ENCODE measurements around the gene VARS1.

Gene VARS1

DNA sequence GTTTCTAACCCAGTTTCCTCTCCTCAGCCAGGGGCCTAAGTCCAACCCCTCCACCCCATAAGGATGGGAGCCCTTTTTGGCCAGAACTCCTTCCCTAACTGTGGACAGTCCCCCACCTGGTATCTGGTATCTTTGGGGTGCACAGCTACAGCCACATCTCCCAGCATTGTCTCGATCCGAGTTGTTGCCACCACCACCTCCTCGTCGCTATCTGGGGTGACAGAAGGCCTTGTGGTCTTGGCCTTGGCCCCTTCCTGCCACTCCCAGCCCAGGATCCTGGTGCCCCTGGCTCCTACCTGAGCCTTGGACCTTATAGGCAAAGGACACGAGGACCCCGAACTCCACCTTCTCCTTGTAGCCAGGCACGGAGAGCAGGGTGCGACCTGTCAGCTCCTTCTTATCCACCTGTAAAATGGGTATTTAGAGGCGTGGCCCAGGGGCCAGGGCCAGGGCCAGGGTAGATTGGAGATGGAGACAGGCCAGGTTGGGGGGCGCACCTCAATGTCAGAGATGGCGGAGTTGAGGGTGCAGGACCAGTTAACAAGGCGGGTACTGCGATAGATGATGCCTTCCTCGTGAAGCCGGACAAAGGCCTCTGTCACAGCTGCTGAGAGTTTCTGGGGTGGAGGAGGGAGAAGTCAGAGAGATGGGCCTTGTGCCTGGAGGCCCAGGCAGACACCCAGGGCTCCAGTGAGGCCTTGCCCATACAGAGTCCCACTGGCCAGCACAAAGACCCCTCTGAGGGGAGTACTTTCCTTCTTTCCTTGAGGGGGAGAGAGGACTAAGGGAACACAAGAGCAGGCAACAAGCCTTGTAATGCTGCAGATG is 11.2 kb downstream of the VARS1 start:
- H3K9ac ChIP-seq (ENCODE audit: low read length), result no peak overlapping the region
- no peaks in the 10 kb centered on the region for H3K9me3 ChIP-seq (ENCODE audit: low read length)
- no peak overlapping the region for H3K4me3 ChIP-seq (ENCODE audit: low read depth in 1 of 2, low read length in 2 of 2)
- peaks cover 50% of the 10 kb centered on the region for H3K36me3 ChIP-seq (ENCODE audit: insufficient read depth, low read length)
- no peak overlapping the region for H3K27ac ChIP-seq (ENCODE audit: low read depth, low read length)
- H3K4me1 ChIP-seq (ENCODE audit: insufficient read depth, low read length), result no peaks in the 10 kb centered on the region
- H3K27me3 ChIP-seq (ENCODE audit: control insufficient read depth in 1 of 2, insufficient read depth in 2 of 2, low read length in 2 of 2), result no peaks in the 10 kb centered on the region

DNA sequence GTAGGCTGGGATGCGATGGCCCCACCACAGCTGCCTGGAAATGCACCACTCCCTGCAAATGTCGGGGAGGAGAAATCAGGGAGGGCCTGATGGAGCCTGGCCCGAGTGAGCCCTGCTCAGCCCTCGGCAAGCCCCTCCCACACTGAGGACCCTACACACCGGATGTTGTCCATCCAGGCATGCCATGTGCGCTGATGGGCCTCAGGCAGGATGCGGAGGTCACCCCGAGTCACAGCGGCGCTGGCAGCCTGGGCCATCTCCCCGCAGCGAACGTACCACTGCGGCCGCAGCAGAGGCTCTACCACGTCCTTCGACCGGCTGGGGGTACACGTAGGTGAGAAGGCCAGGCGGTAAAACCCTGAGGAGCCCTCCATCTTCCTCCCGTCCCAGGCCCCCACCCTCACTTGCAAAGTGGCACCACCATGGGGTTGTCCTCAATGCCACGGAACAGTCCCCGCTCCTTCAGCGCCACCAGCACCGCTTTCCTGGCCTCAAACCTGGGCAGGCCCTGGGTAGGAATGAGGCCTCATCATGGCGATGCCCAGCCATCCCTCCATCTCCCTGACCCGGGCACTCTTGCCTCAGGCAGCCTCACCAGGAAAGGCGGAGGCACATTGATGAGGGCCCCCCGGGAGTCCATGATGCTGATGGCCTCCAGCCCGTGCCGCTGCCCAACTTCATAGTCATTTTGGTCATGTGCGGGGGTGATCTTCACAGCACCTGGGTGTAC is 13.3 kb downstream of the VARS1 start:
- Histone ChIP-seq H3K4me1 (ENCODE audit: insufficient read depth, low read length) (peaks cover 2% of the 10 kb centered on the region), H3K9ac (ENCODE audit: low read length) (no peak overlapping the region), H3K27me3 (ENCODE audit: control insufficient read depth in 1 of 2, insufficient read depth in 2 of 2, low read length in 2 of 2) (no peaks in the 10 kb centered on the region), H3K4me3 (ENCODE audit: low read depth in 1 of 2, low read length in 2 of 2) (no peak overlapping the region), H3K9me3 (ENCODE audit: low read length) (no peaks in the 10 kb centered on the region), H3K27ac (ENCODE audit: low read depth, low read length) (no peak overlapping the region), H3K36me3 (ENCODE audit: insufficient read depth, low read length) (peaks cover 61% of the 10 kb centered on the region)

DNA sequence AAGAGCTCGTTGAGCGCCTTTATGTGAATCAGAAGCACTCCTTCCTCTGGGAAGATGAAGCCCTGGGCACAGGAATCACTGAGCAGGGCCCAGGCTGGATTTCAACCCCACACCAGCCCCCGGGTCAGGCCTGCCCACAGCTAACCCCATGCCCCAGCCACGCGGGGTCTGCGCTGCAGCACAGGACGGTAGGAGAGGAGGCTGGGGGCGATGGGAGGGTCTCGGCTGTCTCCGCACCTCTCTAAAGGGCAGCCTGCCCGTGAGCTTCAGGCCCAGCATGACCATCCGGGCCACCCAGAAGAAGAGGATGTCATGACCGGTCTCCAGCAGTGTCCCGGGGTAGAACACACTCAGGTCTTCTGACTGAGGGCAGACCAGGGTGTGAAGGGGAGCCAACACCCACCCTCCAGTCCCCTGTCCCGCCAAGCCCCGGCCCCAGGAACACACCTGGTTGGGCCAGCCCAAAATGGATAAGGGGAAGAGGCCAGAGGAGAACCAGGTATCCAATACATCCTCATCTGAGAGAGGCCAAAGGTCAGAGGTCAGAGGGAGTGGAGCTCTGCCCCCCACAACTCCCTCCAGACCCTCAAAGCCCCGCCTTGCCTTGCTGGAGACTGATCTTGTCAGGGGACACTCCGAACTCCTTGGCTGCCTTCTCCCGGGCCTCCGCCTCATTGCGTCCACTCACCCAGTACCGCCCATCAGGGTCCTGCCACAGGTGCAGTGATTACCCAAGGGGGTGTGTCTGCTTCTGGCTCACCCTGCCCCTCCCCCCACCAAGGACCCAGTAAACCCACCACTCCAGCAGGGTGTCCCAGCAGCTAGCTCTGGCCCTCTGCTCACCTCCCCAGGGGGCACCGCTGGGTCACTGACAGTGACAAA is 14.1 kb downstream of the VARS1 start:
- no peak overlapping the region for H3K27ac ChIP-seq (ENCODE audit: low read depth, low read length)
- H3K4me3 ChIP-seq (ENCODE audit: low read depth in 1 of 2, low read length in 2 of 2), result no peak overlapping the region
- no peaks in the 10 kb centered on the region for H3K9me3 ChIP-seq (ENCODE audit: low read length)
- peaks cover 7% of the 10 kb centered on the region for H3K4me1 ChIP-seq (ENCODE audit: insufficient read depth, low read length)
- no peaks in the 10 kb centered on the region for H3K27me3 ChIP-seq (ENCODE audit: control insufficient read depth in 1 of 2, insufficient read depth in 2 of 2, low read length in 2 of 2)
- peaks cover 61% of the 10 kb centered on the region for H3K36me3 ChIP-seq (ENCODE audit: insufficient read depth, low read length)
- no peak overlapping the region for H3K9ac ChIP-seq (ENCODE audit: low read length)

DNA sequence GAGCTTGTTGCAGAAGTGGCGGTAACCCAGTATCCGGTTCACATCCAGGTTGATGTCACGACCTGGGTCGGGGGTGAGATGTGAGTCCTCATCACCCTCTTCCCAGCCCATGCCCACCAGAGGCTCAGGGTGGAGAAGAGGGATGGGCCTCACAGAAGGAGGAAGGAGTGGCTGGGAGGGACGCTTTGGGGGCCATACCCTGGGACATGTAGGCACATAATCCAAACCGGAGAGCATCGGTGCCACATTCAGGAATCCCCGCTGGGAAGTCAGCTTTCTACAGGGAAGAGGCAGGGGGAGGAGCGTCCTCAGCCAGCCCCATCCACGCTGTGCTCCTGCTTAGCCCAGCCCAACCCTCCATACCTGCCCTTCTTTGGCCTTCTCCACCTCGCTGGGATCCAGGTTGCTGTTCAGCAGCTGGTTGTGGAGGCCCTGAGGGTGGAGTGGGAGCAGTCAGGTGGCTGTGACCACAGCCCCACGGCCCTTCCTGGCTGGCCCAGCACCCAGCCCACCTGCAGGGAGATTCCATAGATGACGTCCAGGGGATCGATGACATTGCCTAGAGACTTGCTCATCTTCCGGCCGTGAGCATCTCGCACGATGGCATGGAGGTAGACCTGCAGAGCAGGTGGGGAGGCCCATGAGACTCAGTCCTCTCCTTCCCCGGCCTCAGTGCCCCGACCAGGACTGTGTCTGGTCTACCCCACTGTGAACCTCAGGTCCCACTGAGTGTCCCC is 14.9 kb downstream of the VARS1 start:
- H3K9me3 ChIP-seq (ENCODE audit: low read length), result no peaks in the 10 kb centered on the region
- H3K27me3 ChIP-seq (ENCODE audit: control insufficient read depth in 1 of 2, insufficient read depth in 2 of 2, low read length in 2 of 2), result no peaks in the 10 kb centered on the region
- H3K4me3 ChIP-seq (ENCODE audit: low read depth in 1 of 2, low read length in 2 of 2), result no peak overlapping the region
- H3K36me3 ChIP-seq (ENCODE audit: insufficient read depth, low read length), result peaks cover 61% of the 10 kb centered on the region
- no peak overlapping the region for H3K9ac ChIP-seq (ENCODE audit: low read length)
- no peak overlapping the region for H3K27ac ChIP-seq (ENCODE audit: low read depth, low read length)
- H3K4me1 ChIP-seq (ENCODE audit: insufficient read depth, low read length), result peaks cover 7% of the 10 kb centered on the region

DNA sequence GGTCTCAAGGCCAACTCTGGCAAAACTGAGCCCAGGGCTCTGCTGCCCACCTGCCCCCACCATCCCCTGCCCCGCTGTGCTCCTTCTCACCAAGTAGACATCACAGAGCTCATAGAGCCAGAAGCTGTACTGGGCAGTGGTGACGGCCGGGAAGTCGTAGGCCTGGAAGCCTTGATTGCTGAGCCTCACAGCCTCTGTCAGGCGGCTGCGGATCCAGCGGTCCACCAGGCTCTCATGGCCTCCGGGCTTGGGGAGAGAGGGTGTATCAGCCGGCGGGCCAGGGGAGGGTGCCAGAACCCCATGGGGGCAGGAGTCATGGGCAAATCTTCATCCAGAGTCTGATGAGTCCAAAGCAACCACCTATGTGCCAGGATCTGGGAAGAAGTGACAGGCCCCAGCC is 15.6 kb downstream of the VARS1 start:
- Histone ChIP-seq H3K27ac (ENCODE audit: low read depth, low read length) (no peak overlapping the region), H3K4me1 (ENCODE audit: insufficient read depth, low read length) (peaks cover 7% of the 10 kb centered on the region), H3K4me3 (ENCODE audit: low read depth in 1 of 2, low read length in 2 of 2) (no peak overlapping the region), H3K9me3 (ENCODE audit: low read length) (no peaks in the 10 kb centered on the region), H3K27me3 (ENCODE audit: control insufficient read depth in 1 of 2, insufficient read depth in 2 of 2, low read length in 2 of 2) (no peaks in the 10 kb centered on the region), H3K9ac (ENCODE audit: low read length) (no peak overlapping the region), H3K36me3 (ENCODE audit: insufficient read depth, low read length) (peaks cover 54% of the 10 kb centered on the region)

DNA sequence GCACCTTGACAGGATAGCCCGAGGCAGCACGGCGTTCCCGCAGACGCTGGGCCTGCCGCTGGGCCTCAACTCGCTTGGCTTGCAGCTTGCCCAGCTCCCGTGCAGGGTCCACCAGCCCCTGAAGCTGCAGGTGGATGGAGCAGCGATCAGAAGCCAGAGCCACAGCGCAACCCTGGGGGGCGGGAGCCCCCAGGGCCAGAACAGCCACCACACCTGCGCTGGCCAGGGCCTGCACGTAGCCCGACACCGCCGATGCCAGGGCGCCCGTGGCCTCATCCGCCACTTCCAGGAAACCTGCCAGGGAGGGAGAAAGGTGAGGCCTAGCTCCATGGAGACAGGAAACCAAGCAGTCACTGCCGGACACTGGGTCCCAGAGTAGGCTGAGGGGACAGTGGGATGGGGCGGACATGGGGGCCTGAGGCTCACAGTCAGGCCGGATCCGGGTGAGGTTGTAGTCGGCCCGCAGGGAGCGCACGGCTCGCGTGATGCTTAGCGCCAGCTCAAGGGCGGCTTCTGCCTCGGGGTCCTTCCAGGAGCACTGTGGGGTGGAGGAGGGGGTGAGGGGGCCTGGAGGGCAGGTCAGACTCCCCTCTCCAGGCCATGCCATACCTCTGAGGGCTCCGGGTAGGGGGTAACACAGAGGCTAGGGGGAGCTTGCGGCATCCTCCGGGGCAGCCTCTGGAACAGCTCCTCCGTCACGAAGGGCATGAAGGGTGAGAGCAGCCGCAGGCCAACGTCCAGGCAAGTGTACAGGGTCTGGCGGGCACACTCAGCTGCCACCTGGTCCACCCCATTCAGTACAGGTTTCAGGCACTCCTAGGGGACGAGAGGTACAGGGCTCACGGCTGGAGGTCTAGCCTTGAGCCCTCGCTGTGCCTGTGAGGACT is 16.3 kb downstream of the VARS1 start:
- no peak overlapping the region for H3K9ac ChIP-seq (ENCODE audit: low read length)
- H3K4me1 ChIP-seq (ENCODE audit: insufficient read depth, low read length), result peaks cover 7% of the 10 kb centered on the region
- H3K9me3 ChIP-seq (ENCODE audit: low read length), result no peaks in the 10 kb centered on the region
- H3K27me3 ChIP-seq (ENCODE audit: control insufficient read depth in 1 of 2, insufficient read depth in 2 of 2, low read length in 2 of 2), result no peaks in the 10 kb centered on the region
- H3K27ac ChIP-seq (ENCODE audit: low read depth, low read length), result no peak overlapping the region
- no peak overlapping the region for H3K4me3 ChIP-seq (ENCODE audit: low read depth in 1 of 2, low read length in 2 of 2)
- H3K36me3 ChIP-seq (ENCODE audit: insufficient read depth, low read length), result peaks cover 48% of the 10 kb centered on the region

DNA sequence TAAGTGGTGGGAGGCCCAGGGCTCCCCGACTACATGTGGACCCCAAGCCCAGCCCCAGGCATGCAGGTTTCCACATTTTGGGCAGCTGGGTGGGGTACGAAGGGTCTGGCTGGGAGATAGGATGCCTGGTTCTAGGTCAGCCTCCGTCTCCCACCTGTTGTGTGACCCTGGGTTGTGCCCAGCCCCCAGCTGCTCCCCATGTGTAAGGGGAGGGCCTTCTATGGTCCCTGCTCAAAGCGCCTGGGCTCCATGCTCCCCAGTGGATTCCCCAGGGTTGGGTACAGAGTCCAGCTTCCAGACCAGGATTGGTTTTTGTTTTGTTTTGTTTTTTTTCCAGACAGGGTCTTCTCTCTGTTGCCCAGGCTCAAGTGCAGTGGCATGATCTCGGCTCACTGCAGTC is 17.4 kb downstream of the VARS1 start:
- H3K27ac ChIP-seq (ENCODE audit: low read depth, low read length), result no peak overlapping the region
- no peaks in the 10 kb centered on the region for H3K9me3 ChIP-seq (ENCODE audit: low read length)
- H3K4me1 ChIP-seq (ENCODE audit: insufficient read depth, low read length), result peaks cover 7% of the 10 kb centered on the region
- H3K27me3 ChIP-seq (ENCODE audit: control insufficient read depth in 1 of 2, insufficient read depth in 2 of 2, low read length in 2 of 2), result no peaks in the 10 kb centered on the region
- peaks cover 42% of the 10 kb centered on the region for H3K36me3 ChIP-seq (ENCODE audit: insufficient read depth, low read length)
- H3K4me3 ChIP-seq (ENCODE audit: low read depth in 1 of 2, low read length in 2 of 2), result no peak overlapping the region
- H3K9ac ChIP-seq (ENCODE audit: low read length), result no peak overlapping the region

DNA sequence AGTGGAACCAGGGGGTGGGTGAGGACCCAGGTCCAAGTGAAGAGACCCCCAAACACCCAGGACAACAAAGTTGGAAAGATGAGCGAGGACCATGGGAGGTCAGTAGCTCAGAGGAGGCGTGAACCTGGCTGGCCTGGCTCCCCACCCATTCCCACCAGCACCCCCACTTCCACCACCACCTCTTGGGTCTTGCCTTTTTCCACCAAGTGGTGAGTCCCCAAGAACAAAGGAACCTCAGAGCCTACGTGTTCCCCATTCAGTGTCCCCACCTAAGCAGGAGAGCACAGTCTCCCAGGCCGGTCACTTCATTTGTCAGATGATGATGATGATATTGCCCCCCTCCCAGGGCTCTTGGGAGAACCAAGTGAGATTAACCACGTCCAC is 17.9 kb downstream of the VARS1 start:
- Histone ChIP-seq H3K9me3 (ENCODE audit: low read length) (no peaks in the 10 kb centered on the region), H3K4me3 (ENCODE audit: low read depth in 1 of 2, low read length in 2 of 2) (no peak overlapping the region), H3K36me3 (ENCODE audit: insufficient read depth, low read length) (peaks cover 36% of the 10 kb centered on the region), H3K27me3 (ENCODE audit: control insufficient read depth in 1 of 2, insufficient read depth in 2 of 2, low read length in 2 of 2) (no peaks in the 10 kb centered on the region), H3K9ac (ENCODE audit: low read length) (no peak overlapping the region), H3K4me1 (ENCODE audit: insufficient read depth, low read length) (peaks cover 7% of the 10 kb centered on the region), H3K27ac (ENCODE audit: low read depth, low read length) (no peak overlapping the region)

DNA sequence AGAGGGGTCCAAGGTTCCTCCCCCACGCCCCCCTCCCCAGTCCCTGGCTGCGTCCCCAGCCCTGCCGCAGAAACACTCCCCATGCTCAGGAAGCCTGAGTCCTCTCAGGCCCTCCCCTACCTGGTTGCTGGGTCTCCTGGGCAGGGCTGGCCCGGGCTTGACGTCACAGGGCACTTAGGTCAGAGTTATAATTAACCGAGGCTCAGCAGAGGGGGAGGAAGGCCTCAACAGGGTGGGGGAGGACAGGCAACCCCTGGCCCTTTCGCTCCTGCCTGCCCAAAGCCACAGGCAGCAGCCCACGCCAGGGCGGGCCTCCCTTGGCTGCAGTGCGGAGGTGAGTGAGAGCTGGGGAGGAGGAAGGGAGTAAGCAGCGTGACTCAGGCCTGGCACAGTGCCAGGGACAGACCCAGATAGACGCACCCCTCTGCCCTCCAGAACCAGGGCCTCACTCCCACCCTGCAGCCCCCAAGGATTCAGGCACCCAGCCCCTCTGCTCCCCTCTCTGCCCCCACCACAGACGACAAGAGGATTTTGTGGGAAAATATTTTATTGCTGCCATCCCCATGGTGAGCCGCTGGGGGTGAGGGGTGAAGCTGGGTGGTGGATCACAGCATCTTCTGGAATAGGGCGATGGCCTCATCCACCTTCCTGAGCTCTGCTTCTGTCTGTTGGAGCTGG is 18.4 kb downstream of the VARS1 start, which contains the start of gene VWA7:
VWA7 (minus strand) TSS at position 340 of the 678 bp plus-strand sequence. CDS start 549 bp downstream, outside the sequence.
- Histone ChIP-seq H3K27ac (ENCODE audit: low read depth, low read length) (no peak within 1 kb of the TSS), H3K27me3 (ENCODE audit: control insufficient read depth in 1 of 2, insufficient read depth in 2 of 2, low read length in 2 of 2) (no peaks in the 10 kb centered on the region), H3K4me3 (ENCODE audit: low read depth in 1 of 2, low read length in 2 of 2) (no peak within 1 kb of the TSS), H3K36me3 (ENCODE audit: insufficient read depth, low read length) (peaks cover 32% of the 10 kb centered on the region), H3K9ac (ENCODE audit: low read length) (no peak within 1 kb of the TSS), H3K9me3 (ENCODE audit: low read length) (no peaks in the 10 kb centered on the region), H3K4me1 (ENCODE audit: insufficient read depth, low read length) (peaks cover 7% of the 10 kb centered on the region)

Measured in muscle layer of colon (tissue), 2 donors.